ENCODE data around the gene COL13A1. TPM values are rescaled to one million over a fixed set of nuclear protein-coding genes. Genes with fewer than 3 reads are reported as not detected.

COL13A1 gene
- total RNA-seq, 1 donor from 2014 or later = not detected

GRCh38 chr10:69801094-69801433 is 642 bp upstream of the COL13A1 start:
- peak overlapping the region; percentile 45 to 46 for H3K4me3 ChIP-seq
- TF ChIP-seq CTCF (IDR thresholded peaks at IDR 0.05) = no peak
- no peak for TF ChIP-seq POLR2AphosphoS5 (IDR thresholded peaks at IDR 0.05; ENCODE audit: insufficient read depth in 1 of 2, low read depth in 1 of 2)
- no peak for TF ChIP-seq POLR2A (IDR thresholded peaks at IDR 0.05)
- no peak for DNase-seq (ENCODE audit: extremely low spot score in 2 of 2)
- H3K9me3 ChIP-seq = no peaks in the 10 kb centered on the region
- H3K4me1 ChIP-seq = peaks cover 24% of the 10 kb centered on the region
- intact Hi-C loops (cut with DNase I) = loop anchor here (10.0 kb wide), 2 partner anchors 114 to 156 kb away; no protein-coding TSS in a partner anchor
- H3K36me3 ChIP-seq = no peaks in the 10 kb centered on the region
- no peaks in the 10 kb centered on the region for H3K27me3 ChIP-seq
- H3K27ac ChIP-seq = no peak overlapping the region

GRCh38 chr10:69802424-69803161 is 887 bp downstream of the COL13A1 start:
- peak overlapping the region; percentile 45 to 46 for H3K4me3 ChIP-seq
- H3K36me3 ChIP-seq = no peaks in the 10 kb centered on the region
- no peaks in the 10 kb centered on the region for H3K27me3 ChIP-seq
- H3K4me1 ChIP-seq = peaks cover 24% of the 10 kb centered on the region
- DNase-seq (ENCODE audit: extremely low spot score in 2 of 2) = no peak
- intact Hi-C loops (cut with DNase I) = loop anchor here (10.0 kb wide), 2 partner anchors 112 to 158 kb away; no protein-coding TSS in a partner anchor
- TF ChIP-seq POLR2A (IDR thresholded peaks at IDR 0.05) (no peak), POLR2AphosphoS5 (IDR thresholded peaks at IDR 0.05; ENCODE audit: insufficient read depth in 1 of 2, low read depth in 1 of 2) (no peak), CTCF (IDR thresholded peaks at IDR 0.05) (no peak)
- no peaks in the 10 kb centered on the region for H3K9me3 ChIP-seq
- H3K27ac ChIP-seq = no peak overlapping the region

GRCh38 chr10:69803809-69804208 is 2.1 kb downstream of the COL13A1 start:
- Histone ChIP-seq H3K27me3 (no peaks in the 10 kb centered on the region), H3K4me3 (no peak overlapping the region), H3K9me3 (no peaks in the 10 kb centered on the region), H3K36me3 (no peaks in the 10 kb centered on the region), H3K27ac (no peak overlapping the region), H3K4me1 (peaks cover 24% of the 10 kb centered on the region)
- intact Hi-C loops (cut with DNase I) = loop anchor here (10.0 kb wide), 2 partner anchors 111 to 159 kb away; no protein-coding TSS in a partner anchor
- no peak for DNase-seq (ENCODE audit: extremely low spot score in 2 of 2)
- no peak for TF ChIP-seq CTCF (IDR thresholded peaks at IDR 0.05)
- no peak for TF ChIP-seq POLR2A (IDR thresholded peaks at IDR 0.05)
- no peak for TF ChIP-seq POLR2AphosphoS5 (IDR thresholded peaks at IDR 0.05; ENCODE audit: insufficient read depth in 1 of 2, low read depth in 1 of 2)

- H3K27ac ChIP-seq = no peak overlapping the region
- H3K4me3 ChIP-seq = no peak overlapping the region
- TF ChIP-seq POLR2A (IDR thresholded peaks at IDR 0.05) (no peak), CTCF (IDR thresholded peaks at IDR 0.05) (no peak), POLR2AphosphoS5 (IDR thresholded peaks at IDR 0.05; ENCODE audit: insufficient read depth in 1 of 2, low read depth in 1 of 2) (no peak)
- intact Hi-C loops (cut with DNase I) = loop anchor here (10.0 kb wide), 2 partner anchors 110 to 160 kb away; no protein-coding TSS in a partner anchor
- no peak for DNase-seq (ENCODE audit: extremely low spot score in 2 of 2)
- no peaks in the 10 kb centered on the region for H3K27me3 ChIP-seq
- no peaks in the 10 kb centered on the region for H3K36me3 ChIP-seq
- H3K9me3 ChIP-seq = no peaks in the 10 kb centered on the region
- H3K4me1 ChIP-seq = peaks cover 24% of the 10 kb centered on the region
Observed at GRCh38 chr10:69804775-69805174, 3.1 kb downstream of the COL13A1 start.

- intact Hi-C loops (cut with DNase I) = loop anchor here (10.0 kb wide), 2 partner anchors 108 to 162 kb away; no protein-coding TSS in a partner anchor
- Histone ChIP-seq H3K9me3 (no peaks in the 10 kb centered on the region), H3K27me3 (no peaks in the 10 kb centered on the region), H3K4me1 (peaks cover 12% of the 10 kb centered on the region), H3K36me3 (no peaks in the 10 kb centered on the region), H3K27ac (no peak overlapping the region), H3K4me3 (no peak overlapping the region)
- DNase-seq (ENCODE audit: extremely low spot score in 2 of 2) = no peak
- TF ChIP-seq POLR2AphosphoS5 (IDR thresholded peaks at IDR 0.05; ENCODE audit: insufficient read depth in 1 of 2, low read depth in 1 of 2) = no peak
- TF ChIP-seq POLR2A (IDR thresholded peaks at IDR 0.05) = no peak
- no peak for TF ChIP-seq CTCF (IDR thresholded peaks at IDR 0.05)
Observed at GRCh38 chr10:69807122-69807521, 5.4 kb downstream of the COL13A1 start.

Data from vagina (tissue), 2 donors.